Mucosa of stomach (tissue), 1 donor: ENCODE results near the gene TNFAIP2.

ENCODE experiments used
- H3K27me3 ChIP-seq: one replicate; pipeline ENCODE4 v1.7.0; 2013; ENCODE audit warnings: mild to moderate bottlenecking, low read length; ENCODE audit not compliant: control insufficient read depth, insufficient read depth
- H3K36me3 ChIP-seq: one replicate; pipeline ENCODE4 v1.7.0; 2013; ENCODE audit warnings: low read length; ENCODE audit not compliant: control insufficient read depth, insufficient read depth
- H3K4me1 ChIP-seq: one replicate; pipeline ENCODE4 v1.7.0; 2013; ENCODE audit warnings: mild to moderate bottlenecking, low read length; ENCODE audit not compliant: control insufficient read depth, insufficient read depth
- H3K4me3 ChIP-seq: one replicate; pipeline ENCODE4 v1.7.0; 2013; ENCODE audit warnings: low read length
- H3K9ac ChIP-seq: one replicate; pipeline ENCODE4 v1.7.0; 2013; ENCODE audit warnings: mild to moderate bottlenecking, low read length, moderate library complexity
- H3K9me3 ChIP-seq: one replicate; pipeline ENCODE4 v1.7.0; 2013; ENCODE audit warnings: mild to moderate bottlenecking, low read length, moderate library complexity; ENCODE audit not compliant: control insufficient read depth
- donor health status: Pancreatic carcinoma.

The TNFAIP2 gene

DNA sequence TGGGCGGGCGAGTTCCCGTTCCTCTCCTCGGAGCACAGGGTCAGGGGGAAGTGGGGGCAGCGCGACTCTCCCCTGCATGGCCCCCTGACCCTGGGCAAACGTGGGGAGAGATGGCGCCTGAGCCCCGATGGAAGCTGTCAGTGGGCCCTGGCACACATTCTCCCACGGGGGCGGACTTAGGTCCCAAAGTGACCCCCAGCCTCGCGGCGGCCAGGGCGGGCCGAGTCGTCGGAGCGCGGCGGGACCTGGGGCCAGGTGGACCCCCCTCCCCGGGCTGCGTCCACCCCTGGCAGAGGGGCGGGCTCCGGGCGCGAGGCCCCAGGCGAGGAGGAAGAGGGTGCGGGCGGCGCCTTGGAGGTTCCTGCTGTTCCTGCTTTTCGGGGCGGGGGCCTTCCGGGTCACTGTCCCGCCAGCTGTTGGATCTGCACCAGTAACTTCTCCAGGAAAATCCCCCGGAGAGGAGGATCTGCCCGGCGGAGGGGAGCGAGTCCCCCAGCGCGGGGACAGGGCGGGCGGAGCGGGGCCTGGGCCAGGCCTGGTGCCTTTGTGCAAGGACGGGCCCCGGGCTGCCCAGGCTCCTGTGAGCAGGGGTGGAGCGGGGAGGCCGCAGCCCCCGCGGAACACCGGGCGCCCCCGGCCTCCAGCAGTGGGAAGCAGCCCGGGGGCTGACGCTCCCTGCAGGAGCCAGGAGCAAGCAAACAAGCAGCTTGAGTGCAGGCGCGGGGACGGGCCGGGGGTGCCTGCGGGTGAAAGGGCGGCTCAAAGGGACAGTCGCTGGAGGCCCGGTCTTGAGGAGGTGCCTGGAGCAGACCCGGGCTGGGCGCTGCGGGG is 15.3 kb downstream of the TNFAIP2 start:
- H3K36me3 ChIP-seq: no peaks in the 10 kb centered on the region
- H3K4me1 ChIP-seq: peaks cover 3% of the 10 kb centered on the region
- H3K9ac ChIP-seq: no peak overlapping the region
- no peak overlapping the region for H3K4me3 ChIP-seq
- H3K9me3 ChIP-seq: no peaks in the 10 kb centered on the region
- peaks cover 20% of the 10 kb centered on the region for H3K27me3 ChIP-seq

- Histone ChIP-seq H3K27me3 (peaks cover 21% of the 10 kb centered on the region), H3K9ac (no peak overlapping the region), H3K4me3 (no peak overlapping the region), H3K36me3 (no peaks in the 10 kb centered on the region), H3K4me1 (peaks cover 3% of the 10 kb centered on the region), H3K9me3 (no peaks in the 10 kb centered on the region)
Observed at GRCh38 chr14:103139132-103140025, 16.1 kb downstream of the TNFAIP2 start.

DNA sequence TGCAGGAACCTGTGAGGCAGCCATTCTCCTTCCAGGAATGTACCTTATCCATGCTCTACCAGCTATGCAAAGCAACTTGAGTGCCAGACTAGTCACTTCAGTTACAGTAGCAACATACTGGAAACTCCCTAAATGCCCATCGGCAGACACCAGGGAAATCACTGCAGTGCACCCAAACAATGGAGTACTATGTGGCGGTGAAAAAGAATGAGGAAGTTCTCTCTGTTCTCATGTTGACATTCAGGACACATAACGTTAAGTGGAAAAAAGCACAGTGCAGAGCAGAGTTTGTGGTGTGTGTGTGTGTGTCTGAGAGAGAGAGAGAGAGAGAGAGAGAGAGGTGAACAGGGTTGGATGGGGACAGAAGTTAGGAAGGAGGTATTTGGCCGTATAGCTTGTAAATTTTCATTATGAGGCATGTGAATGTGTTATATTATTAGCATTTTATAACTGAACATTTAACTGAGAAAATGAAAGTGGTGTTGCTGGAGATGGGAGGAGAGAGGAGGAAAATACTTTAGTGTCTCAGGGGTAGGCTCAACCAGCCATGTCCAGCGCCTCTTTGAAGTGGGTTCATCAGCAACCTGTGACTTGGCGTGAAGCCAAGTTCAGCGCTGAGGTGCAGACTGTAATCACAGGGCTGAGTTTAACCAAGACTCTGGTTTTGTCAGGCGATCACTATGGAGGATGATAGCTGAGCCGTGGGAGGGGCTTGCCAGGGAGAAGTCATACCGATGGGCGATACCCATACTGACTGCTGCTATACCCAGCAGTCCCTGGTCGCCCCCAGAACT is 17.3 kb downstream of the TNFAIP2 start:
- no peak overlapping the region for H3K9ac ChIP-seq
- peaks cover 3% of the 10 kb centered on the region for H3K4me1 ChIP-seq
- no peak overlapping the region for H3K4me3 ChIP-seq

DNA sequence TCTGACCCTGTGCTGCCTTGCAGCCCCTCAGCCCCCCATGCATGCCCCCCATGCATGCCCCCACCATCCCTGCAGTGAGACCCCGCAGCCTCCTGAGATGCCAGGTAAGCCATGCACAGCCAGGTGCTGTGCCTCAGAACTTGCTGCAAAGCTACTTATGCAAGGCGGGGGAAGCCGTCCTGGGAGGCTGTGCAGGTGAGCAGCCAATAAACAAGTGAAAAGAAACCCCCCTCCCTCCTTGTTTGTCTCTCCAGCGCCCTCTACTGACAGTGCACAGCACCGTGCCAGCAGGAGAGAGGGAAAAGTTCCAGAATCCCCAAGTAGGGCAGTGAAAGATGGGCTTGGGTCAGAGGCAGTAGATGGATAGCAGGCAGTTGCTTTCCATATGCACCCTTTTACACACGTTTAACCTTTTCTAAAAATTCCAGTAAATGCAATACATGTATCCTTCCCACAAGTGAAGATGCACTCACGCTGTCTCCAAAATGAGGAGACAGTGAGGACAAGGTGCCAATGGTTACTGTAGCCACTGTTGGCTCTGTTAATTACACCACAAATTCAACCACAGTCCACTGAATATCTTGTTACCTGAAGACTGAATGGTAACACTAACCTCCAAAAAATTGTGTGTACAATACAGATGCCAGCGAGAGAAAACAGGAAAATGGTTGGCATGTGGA is 18.0 kb downstream of the TNFAIP2 start:
- Histone ChIP-seq H3K27me3 (peaks cover 21% of the 10 kb centered on the region), H3K4me1 (peaks cover 3% of the 10 kb centered on the region), H3K4me3 (no peak overlapping the region), H3K9ac (no peak overlapping the region), H3K9me3 (no peaks in the 10 kb centered on the region), H3K36me3 (no peaks in the 10 kb centered on the region)

More for the DNA sequence above, 17.3 kb downstream of the TNFAIP2 start:
- no peaks in the 10 kb centered on the region for H3K36me3 ChIP-seq
- peaks cover 21% of the 10 kb centered on the region for H3K27me3 ChIP-seq
- no peaks in the 10 kb centered on the region for H3K9me3 ChIP-seq

DNA sequence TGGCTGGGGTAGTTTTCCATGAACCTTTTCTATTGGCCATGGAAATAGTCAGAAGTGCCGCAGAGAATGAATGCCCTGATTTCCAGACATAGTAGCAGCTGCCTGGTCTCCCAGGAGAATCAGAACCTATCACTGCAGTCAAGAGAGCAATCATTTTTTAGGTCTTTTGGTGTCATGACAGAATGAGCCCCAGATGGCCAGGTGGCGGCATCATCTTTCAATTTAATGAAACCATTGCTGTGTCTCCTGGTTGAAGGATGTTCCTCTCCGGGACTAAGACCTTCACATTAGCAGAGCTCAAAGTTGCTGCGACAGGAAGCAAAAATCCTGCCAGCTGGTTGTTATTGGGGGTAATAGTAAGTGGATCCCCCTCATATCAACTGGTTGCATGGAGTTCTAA is 18.8 kb downstream of the TNFAIP2 start:
- peaks cover 21% of the 10 kb centered on the region for H3K27me3 ChIP-seq
- peaks cover 3% of the 10 kb centered on the region for H3K4me1 ChIP-seq
- H3K4me3 ChIP-seq: no peak overlapping the region
- no peak overlapping the region for H3K9ac ChIP-seq
- H3K36me3 ChIP-seq: no peaks in the 10 kb centered on the region
- no peaks in the 10 kb centered on the region for H3K9me3 ChIP-seq

- H3K4me3 ChIP-seq: no peak overlapping the region
- H3K9me3 ChIP-seq: no peaks in the 10 kb centered on the region
- H3K4me1 ChIP-seq: peaks cover 3% of the 10 kb centered on the region
- no peaks in the 10 kb centered on the region for H3K36me3 ChIP-seq
- H3K27me3 ChIP-seq: peaks cover 21% of the 10 kb centered on the region
- no peak overlapping the region for H3K9ac ChIP-seq
Observed at GRCh38 chr14:103142721-103143302, 19.6 kb downstream of the TNFAIP2 start.

GRCh38 chr14:103143506-103143905 is 20.2 kb downstream of the TNFAIP2 start:
- no peak overlapping the region for H3K4me3 ChIP-seq
- peaks cover 3% of the 10 kb centered on the region for H3K4me1 ChIP-seq
- H3K27me3 ChIP-seq: peaks cover 21% of the 10 kb centered on the region
- H3K36me3 ChIP-seq: no peaks in the 10 kb centered on the region
- no peaks in the 10 kb centered on the region for H3K9me3 ChIP-seq
- H3K9ac ChIP-seq: no peak overlapping the region

- Histone ChIP-seq H3K27me3 (peaks cover 16% of the 10 kb centered on the region), H3K36me3 (no peaks in the 10 kb centered on the region)
Observed at GRCh38 chr14:103144085-103144484, 20.8 kb downstream of the TNFAIP2 start.

DNA sequence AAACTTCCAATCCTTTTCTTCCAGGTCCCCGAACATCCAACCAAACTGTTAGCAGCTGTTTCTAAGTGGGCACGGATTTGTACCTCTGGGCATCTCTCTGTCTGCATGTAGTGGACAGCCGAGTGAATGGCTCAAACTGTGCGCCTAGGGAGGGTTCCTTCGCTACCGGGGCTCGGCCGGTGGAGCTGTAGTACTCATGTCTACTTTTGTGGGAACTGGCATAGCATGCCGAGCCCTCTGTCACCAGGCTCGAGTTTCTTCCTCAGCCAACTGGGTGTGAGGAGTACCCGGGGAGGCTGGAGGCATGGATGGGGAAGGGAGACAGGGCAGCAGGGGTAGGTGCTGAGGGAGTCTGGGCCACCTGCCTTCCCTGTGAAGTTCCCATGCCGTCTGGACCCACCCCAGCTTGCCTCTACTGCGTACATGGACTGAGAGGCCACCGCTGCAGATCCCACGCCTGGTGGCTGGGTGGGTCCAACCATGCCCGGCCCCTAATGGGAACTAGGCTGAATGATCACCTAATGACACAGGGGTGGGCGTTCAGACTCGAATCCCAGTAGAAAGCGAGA is 23.0 kb downstream of the TNFAIP2 start:
- Histone ChIP-seq H3K36me3 (no peaks in the 10 kb centered on the region), H3K27me3 (peaks cover 11% of the 10 kb centered on the region), H3K4me1 (no peaks in the 10 kb centered on the region), H3K9ac (no peak overlapping the region), H3K9me3 (no peaks in the 10 kb centered on the region), H3K4me3 (no peak overlapping the region)

More at GRCh38 chr14:103144085-103144484, 20.8 kb downstream of the TNFAIP2 start:
- peaks cover 3% of the 10 kb centered on the region for H3K4me1 ChIP-seq
- H3K9ac ChIP-seq: no peak overlapping the region
- no peak overlapping the region for H3K4me3 ChIP-seq
- no peaks in the 10 kb centered on the region for H3K9me3 ChIP-seq

- no peaks in the 10 kb centered on the region for H3K9me3 ChIP-seq
- H3K27me3 ChIP-seq: no peaks in the 10 kb centered on the region
- no peak overlapping the region for H3K4me3 ChIP-seq
- no peaks in the 10 kb centered on the region for H3K4me1 ChIP-seq
- no peaks in the 10 kb centered on the region for H3K36me3 ChIP-seq
- no peak overlapping the region for H3K9ac ChIP-seq
Observed at GRCh38 chr14:103149351-103150237, 26.3 kb downstream of the TNFAIP2 start.
